NCI-H345 treated with DMSO at 0.1 percent for 48 hours (cell line): Measurements from ENCODE around the gene ABCD2.
"Not testable (repeated sequence)": the region's sequence is repeated elsewhere in the genome, so short reads cannot be mapped to it uniquely, and the experiment has no call there.

Experiments used
- DNase-seq: peaks from one replicate; lab custom pipeline; 2025; ENCODE audit not compliant: unreplicated experiment; lab: John Stamatoyannopoulos, UW

Gene ABCD2

DNA sequence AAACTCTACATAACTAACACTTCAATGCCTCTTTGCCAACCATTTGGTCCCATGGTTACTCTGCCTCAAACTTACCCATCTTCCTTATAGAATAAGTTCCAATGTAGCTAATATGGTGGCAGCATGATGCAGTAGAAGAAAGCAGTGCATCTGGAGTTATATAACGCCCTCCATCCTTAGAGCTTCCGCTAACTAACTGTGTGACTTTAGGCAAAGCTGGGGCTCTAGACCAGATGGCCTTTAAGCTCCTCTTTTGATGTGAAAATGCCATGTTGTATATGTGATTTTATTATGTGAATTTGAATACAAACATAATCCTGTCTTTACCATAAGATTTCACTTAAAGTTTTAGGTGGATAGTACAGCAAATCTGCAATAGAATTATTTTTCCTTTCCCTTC lies 6.1 kb downstream of the ABCD2 start:
- no peak for DNase-seq

DNA sequence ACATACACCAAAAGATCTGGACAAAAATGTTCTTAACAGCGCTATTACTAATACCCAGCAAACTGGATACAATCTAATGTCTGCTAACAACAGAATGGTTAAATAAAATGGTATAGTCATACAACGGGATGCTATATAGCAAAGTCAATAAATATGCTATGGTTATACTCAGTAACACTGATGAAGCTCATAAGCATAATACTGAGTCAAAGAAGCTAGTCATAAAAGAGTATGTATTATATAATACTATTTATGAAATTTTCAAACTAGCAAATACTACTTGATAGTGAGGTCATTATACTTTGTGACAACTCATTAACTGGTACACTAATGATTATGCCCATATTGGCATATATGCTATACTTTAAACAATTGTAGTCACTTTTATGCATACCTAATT lies 7.4 kb downstream of the ABCD2 start:
- DNase-seq: no peak

DNA sequence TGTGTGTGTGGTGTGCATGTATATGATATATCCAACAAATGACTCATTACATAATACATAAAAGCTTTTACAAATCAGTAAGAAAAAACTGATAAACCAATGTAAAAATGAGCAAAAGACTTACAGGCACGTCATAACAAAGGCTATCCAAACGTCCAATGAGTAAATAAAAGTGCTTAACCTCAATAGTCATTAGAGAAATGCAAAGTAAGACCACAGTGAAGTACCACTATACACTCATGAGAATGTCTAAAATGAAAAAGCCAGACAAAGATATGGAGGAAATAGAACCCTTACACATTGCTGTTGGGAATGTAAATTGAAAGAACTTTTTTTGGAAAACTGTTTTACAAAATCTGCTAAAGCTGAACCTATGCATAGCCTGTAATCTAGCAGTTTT lies 7.8 kb downstream of the ABCD2 start:
- no peak for DNase-seq

GRCh38 chr12:39610436-39611025 lies 9.1 kb downstream of the ABCD2 start:
- DNase-seq: no peak

DNA sequence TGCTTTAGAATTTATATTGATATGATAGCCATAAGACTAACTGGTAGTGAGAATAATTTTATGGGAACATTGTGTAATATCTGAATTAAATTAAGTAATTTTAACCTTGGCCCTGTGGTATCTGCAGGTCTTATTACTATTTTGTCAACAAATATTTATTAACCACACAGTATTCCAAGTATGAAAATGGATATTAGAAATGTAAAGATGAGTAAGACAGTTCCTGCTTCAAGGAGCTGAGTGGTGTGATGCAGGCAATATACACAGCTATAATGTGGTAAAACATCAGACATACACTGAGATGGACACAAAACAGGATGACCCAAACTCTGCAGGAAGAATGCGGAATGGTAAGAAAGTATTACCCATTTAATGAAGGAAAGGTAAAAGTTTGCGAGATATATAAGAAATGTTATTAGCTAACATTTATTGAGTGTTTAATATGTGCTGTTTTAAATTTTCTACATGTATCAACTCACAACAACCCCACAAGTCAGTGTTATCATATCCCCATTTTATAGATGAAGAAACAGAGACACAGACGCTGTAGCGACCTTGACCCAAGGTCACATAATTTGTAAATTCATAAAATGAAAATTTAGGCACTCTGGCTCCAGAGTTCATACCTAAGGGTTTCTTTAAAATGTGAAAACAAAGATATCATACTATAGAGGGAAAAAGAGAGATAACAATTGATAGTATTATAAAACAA lies 12.7 kb downstream of the ABCD2 start:
- no peak for DNase-seq

DNA sequence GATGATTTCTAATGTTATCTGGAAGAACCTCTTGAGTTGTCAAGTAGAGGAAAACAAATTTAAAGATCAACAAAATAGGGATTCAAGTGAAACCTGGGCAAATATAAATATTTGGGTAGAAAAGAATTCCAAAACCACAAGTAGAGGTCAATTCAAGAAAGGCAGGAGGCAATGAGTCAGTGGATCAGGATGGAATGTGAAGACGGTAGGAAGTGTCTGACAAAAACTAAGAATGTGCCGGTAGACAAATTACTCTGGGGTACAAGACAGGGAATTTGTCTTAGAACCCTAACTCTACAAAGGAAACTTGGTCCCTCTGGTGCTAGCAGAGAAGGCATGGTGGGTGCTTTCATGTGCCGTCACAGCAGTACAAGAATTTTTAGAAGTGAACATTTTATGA lies 13.6 kb downstream of the ABCD2 start:
- DNase-seq: no peak

DNA sequence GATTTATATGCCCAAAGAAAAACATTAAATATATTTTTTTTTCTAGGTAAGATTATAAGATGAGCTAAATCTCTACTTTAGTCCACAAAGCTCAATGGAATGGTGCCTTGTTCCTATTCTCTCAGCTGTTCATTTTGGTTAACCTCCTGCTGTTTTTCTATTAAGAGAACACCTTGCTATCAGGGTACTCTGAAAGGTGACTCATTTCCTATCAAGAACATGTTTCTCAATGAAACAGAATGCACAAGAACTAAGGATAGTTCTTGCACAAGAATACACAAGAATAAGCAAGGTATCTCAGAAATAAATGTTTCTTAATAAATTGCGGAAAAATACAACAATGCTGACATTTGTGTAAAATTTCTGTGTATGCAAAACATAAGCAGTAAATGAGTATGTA lies 14.1 kb downstream of the ABCD2 start:
- no peak for DNase-seq

DNA sequence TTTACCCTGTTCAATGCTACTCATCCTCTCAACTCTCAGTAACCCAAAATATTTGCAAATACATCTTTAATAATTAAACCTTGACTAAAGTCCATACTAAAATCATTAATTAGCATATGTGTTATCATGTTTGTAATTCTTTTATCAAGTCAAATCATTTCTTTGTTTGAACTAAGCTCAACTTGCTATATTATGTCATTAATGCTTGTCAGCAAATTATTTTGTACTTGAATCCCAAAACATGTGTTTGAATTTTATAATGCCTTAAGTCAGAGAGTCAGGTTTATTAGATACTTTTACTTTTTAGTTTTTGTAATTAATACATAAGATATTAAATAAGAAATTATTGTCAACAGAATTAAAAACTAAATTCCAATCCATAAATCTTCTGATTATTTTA lies 16.5 kb downstream of the ABCD2 start:
- DNase-seq: no peak

- DNase-seq: not testable (repeated sequence)
These were observed 17.7 kb downstream of the ABCD2 start for GRCh38 chr12:39601951-39602350.

GRCh38 chr12:39595928-39596327 lies 23.7 kb downstream of the ABCD2 start:
- no peak for DNase-seq

DNA sequence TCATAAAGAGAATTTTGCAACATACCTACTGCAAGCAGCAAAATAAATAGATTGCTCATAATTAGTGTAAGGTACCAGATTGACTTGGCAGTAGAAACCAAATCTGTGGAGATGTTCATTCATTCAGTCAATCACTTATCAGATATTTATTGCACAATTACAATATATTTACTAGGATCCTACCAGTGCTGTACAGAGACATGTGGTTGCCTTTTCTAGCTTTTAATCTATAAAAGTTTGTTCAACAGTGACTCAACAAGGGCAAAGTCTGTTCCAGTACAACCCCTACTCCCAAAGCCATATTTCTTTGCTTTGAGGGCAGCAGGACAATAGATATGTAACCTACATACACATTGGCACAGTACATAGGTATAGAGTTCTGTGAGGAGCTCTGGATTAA lies 27.3 kb downstream of the ABCD2 start:
- DNase-seq: no peak

DNA sequence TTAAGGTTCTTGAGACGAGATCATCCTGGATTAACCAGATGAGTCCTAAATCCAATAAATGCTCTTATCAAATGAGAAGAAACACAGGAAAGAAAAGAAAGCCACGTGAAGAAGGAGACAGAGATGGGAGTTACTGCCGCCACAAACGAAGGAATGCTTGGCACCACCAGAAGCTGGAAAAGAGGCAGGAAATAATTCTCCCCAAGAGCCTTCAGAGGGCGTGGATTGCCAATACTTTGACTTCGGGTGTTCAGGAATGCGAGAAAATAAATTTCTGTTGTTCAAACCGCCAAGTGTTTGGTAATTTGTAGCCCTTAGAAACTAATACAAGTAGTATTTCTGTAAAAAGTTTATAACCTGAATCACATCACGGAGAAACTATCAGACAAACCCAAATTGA lies 31.3 kb downstream of the ABCD2 start:
- no peak for DNase-seq

DNA sequence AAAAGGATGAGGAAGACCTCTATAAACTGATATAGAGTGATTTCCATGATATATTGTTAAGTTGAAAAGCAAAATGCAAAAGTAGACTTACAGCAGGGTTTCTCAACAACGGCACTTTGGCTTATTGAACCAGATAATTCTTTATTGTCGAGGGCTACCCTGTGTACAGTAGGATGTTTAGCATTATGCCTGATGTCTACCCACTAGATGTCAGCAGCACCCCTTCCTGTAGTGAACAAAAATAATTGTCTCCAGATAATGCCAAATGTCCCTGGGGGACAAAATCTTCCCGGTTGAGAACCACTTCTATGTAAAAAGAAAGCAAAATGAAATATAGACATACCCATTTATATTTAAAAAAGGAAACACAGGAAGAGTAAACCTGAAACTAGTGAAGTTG lies 32.4 kb downstream of the ABCD2 start:
- peak; percentile 6 for DNase-seq

DNA sequence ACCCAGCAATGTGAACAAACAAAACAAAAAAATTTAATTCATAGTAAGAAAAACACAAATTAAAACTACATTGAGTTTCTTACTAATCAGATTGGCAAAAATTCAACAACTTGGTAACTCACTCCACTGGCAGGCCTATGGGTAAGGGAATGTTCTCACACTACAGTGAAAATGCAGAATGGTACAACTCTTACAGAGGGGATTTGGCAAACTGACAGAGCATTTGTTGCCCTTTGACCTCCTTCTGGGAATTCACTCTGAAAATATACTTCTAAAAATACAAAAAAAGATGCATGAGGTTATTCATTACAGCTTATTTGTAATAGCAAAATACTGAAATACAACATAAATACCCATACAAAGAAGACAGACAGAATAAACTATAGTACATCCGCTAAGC lies 32.8 kb downstream of the ABCD2 start:
- DNase-seq: no peak

DNA sequence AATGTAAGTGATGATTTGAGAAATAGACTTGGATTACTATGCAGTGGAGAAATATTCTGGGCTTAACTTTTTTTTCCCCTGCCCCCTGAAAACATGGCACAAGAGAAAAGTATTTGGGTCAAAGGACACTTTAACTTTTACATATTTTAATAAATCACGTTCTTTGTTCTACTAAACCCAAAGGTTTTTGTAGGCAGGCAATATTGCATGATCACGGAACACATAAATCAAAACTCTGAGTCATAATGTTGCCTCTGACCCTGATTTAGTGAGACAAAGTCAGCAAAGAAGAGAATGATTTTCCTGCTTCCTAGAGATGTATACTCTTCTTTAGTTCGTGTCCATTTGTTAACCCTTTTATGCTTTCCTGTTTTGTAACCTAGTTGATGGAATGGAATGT lies 38.0 kb downstream of the ABCD2 start:
- no peak for DNase-seq

DNA sequence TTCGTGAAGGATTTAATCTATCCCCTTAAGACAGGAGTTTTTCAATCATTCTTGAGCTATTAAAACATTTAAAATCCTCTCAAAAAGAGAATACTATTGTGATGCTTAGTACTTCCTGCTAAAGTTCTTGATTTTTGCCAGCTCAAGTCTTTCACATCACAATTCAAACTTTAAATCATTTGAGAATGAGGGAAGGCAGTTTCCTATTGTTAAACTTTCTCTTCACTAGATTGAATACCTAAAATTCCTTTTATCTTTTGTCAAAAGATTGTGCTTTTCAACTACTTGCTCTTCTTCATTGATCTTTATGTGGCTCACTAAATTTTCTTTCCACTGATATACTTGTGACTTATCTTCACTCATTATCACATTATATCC lies 44.1 kb downstream of the ABCD2 start:
- no peak for DNase-seq

DNA sequence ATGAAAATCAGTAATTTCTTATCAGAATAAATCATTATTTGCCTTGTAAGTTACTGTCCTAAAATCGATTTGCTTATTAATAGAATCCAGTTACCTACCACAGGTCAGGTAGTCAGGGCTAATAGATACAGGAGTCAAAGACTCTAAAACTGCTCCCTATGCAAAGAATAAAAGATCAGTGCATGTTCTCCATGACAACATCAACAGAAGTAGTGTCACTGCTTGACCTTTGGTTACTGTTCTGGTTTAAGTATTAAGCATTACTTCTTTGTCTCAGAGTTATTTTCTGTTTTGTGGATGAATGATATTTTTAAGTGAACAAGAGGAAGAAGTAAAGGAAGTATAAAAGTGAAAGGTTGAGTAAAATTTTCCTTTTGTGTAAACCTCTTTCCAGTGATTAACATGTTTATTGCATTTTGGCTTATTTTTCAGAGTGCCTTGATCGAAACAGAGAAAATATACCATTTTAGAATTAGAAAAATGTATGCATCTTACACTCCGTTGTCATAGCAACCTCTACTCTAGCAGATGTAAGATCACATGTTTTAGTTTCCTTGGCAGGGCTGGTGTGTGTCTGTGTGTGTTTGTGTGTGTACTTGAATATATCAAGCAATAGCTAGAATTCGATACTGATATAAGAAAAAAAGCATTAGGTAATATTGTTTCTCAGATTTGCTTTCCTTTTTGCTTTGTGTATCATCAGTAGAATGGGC lies 44.7 kb downstream of the ABCD2 start:
- no peak for DNase-seq

- DNase-seq: no peak
These were observed 45.2 kb downstream of the ABCD2 start for GRCh38 chr12:39574378-39574777.

- no peak for DNase-seq
These were observed 45.6 kb downstream of the ABCD2 start for GRCh38 chr12:39573971-39574370.

DNA sequence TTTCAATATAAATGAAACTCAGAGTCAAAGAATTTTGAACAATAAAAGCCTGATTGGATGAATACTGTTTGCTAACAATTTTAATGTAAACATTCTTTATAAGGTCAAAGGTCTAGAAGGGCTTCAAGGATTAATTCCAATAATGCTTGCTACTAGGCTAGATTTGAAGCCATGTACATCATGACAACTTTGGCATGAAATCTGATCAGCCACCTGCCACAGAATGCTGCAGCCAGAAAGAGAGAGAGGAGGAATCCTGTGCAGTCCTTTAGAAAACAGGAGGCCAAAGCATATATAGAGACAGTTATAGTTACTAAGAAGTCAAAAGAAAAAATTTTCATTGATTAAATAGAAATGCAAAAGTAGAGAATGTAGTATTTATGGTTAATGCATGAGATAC lies 47.1 kb downstream of the ABCD2 start:
- DNase-seq: no peak

DNA sequence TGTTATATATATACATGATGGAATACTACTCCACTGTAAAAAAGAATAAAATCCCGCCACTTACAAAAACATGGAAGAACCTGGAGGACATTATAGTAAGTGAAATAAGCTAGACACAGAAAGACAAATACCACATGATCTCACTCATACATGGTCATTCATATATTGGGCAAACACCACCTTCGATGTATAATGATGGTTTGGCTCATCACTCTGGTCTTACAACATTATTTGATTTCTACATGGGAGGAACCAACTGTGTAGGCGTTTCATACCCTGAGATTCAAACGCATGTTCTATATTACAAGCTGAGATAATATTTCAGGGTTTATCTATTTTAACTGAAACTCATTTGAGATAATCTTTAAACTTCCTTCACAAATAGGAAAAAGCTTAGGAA lies 48.3 kb downstream of the ABCD2 start:
- DNase-seq: no peak

GRCh38 chr12:39553476-39553875 lies 66.1 kb downstream of the ABCD2 start:
- no peak for DNase-seq

DNA sequence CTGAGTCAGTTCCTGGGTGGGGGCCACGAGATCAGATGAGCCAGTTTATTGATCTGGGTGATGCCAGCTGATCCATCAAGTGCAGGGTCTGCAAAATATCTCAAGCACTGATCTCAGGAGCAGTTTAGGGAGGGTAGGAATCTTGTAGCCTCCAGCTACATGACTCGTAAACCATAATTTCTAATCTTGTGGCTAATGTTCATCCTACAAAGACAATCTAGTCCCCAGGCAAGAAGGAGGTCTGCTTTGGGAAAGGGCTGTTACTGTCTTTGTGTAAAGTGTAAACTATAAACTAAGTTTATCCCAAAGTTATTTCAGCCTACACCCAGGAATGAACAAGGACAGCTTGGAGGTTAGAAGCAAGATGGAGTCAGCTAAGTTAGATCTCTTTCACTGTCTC lies 75.4 kb downstream of the ABCD2 start:
- not testable (repeated sequence) for DNase-seq
